ENCODE results near the gene B3GALT4. TPM values are rescaled to one million over a fixed set of nuclear protein-coding genes. Genes with fewer than 3 reads are reported as not detected.

Gene B3GALT4
- total and polyA plus RNA-seq, 2 donors (not counting 1 experiment from before 2014, with no cell fraction given), result 10.2 to 44.1 TPM

GRCh38 chr6:33313709-33314514, 37.0 kb downstream of the B3GALT4 start, which contains the start of gene TAPBP:
Gene TAPBP, minus strand, starts transcription at chr6:33314078. Its CDS starts 37 bp downstream, at chr6:33314041.
- no peaks in the 10 kb centered on the region for H3K9me3 ChIP-seq (ENCODE audit: control extremely low read depth in 1 of 3, control insufficient read depth in 2 of 3, insufficient read depth in 1 of 3, low read length in 2 of 3)
- H3K4me3 ChIP-seq (ENCODE audit: control extremely low read depth in 1 of 5, extremely low read depth in 1 of 5, insufficient read depth in 1 of 5, low read depth in 2 of 5, low read length in 4 of 5), result peak within 1 kb of the TSS; percentile 74 to 100 (median 97)
- peaks cover 47 to 69% of the 10 kb centered on the region in 2 donors for H3K4me1 ChIP-seq (ENCODE audit: control insufficient read depth in 2 of 2, insufficient read depth in 2 of 2, low read length in 2 of 2)
- H3K4me2 ChIP-seq (replicated peaks; ENCODE audit: low read depth, low read length, poor library complexity, severe bottlenecking), result peak within 1 kb of the TSS; percentile 99
- no peaks in the 10 kb centered on the region for H3K27me3 ChIP-seq (replicated peaks in 1 of 4; ENCODE audit: control extremely low read depth in 1 of 4, control insufficient read depth in 3 of 4, insufficient read depth in 4 of 4, low read length in 3 of 4)
- TF ChIP-seq, protein P1, sequence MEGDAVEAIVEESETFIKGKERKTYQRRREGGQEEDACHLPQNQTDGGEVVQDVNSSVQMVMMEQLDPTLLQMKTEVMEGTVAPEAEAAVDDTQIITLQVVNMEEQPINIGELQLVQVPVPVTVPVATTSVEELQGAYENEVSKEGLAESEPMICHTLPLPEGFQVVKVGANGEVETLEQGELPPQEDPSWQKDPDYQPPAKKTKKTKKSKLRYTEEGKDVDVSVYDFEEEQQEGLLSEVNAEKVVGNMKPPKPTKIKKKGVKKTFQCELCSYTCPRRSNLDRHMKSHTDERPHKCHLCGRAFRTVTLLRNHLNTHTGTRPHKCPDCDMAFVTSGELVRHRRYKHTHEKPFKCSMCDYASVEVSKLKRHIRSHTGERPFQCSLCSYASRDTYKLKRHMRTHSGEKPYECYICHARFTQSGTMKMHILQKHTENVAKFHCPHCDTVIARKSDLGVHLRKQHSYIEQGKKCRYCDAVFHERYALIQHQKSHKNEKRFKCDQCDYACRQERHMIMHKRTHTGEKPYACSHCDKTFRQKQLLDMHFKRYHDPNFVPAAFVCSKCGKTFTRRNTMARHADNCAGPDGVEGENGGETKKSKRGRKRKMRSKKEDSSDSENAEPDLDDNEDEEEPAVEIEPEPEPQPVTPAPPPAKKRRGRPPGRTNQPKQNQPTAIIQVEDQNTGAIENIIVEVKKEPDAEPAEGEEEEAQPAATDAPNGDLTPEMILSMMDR (IDR thresholded peaks at IDR 0.05), result no peak
- TF ChIP-seq EZH2 (IDR thresholded peaks at IDR 0.05; ENCODE audit: borderline replicate concordance, insufficient read depth, low read depth, low read length, poor library complexity, severe bottlenecking), result no peak
- Mint-ChIP-seq H3K27me3 (no peaks in the 10 kb centered on the region), H3K9me3 (ENCODE audit: insufficient read depth) (no peaks in the 10 kb centered on the region), H3K4me1 (peaks cover 66% of the 10 kb centered on the region), H3K4me3 (peak within 1 kb of the TSS; percentile 100), H3K27ac (peak within 1 kb of the TSS; percentile 98)
- ChIA-PET CTCF (interaction anchor here (1.1 to 5.7 kb wide), 8 partner anchors 10 to 476 kb away, joined by 3 to 54 read pairs (median 7); partner anchors contain the start of genes B3GALT4, RGL2 and TAP2), POLR2A (interaction anchor here (0.6 to 4.2 kb wide), 10 partner anchors 13 to 140 kb away, joined by 3 to 40 read pairs (median 6); partner anchors contain the start of genes B3GALT4, CUTA, PFDN6 and RGL2)
- peak within 1 kb of the TSS; percentile 97 to 100 for H3K27ac ChIP-seq (ENCODE audit: low read length in 2 of 2)
- peak; percentile 54 for ATAC-seq (ENCODE audit: low read depth)
- H3K9ac ChIP-seq (ENCODE audit: low read length), result peak within 1 kb of the TSS; percentile 100
- peaks cover 90% of the 10 kb centered on the region for H3K79me2 ChIP-seq (ENCODE audit: control insufficient read depth, insufficient read depth, low read length)
- WGBS (ENCODE audit: insufficient coverage), result 0% methylated on average over 35 of the region's 47 CpGs
- peaks cover 0 to 45% of the 10 kb centered on the region in 2 experiments for H3K36me3 ChIP-seq (replicated peaks in 1 of 2; ENCODE audit: control extremely low read depth in 1 of 2, control insufficient read depth in 1 of 2, extremely low read depth in 1 of 2, insufficient read depth in 2 of 2, low read length in 1 of 2)
- DNase-seq, result peak; percentile 97
- H4K20me1 ChIP-seq (ENCODE audit: control insufficient read depth, insufficient read depth, low read length, poor library complexity, severe bottlenecking), result peaks cover 43% of the 10 kb centered on the region
- H2AFZ ChIP-seq (ENCODE audit: insufficient read depth, low read depth, low read length, poor library complexity, severe bottlenecking), result peak within 1 kb of the TSS; percentile 41
- intact Hi-C loops (cut with micrococcal nuclease), result loop anchor here (1.0 to 5.0 kb wide), 5 partner anchors 10 to 113 kb away; no protein-coding TSS in a partner anchor

All from B cell (primary cell).